IMR-90 (cell line): ENCODE measurements around the gene TNKS1BP1. TPM values are rescaled to one million over a fixed set of nuclear protein-coding genes. Genes with fewer than 3 reads are reported as not detected.
A peak's percentile ranks its signal among the peaks of the same experiment; 100 is the strongest.

Source experiments
- ATAC-seq: fragments of 200-7000 bp; cut with Tn5 transposase; 2 replicates; pipeline ENCODE4 v1.9.1; 2020; ENCODE audit warnings: low read depth, mild to moderate bottlenecking, moderate library complexity
- BruUV-seq: library from RNA; stranded (reverse); fragments of 400-500 nt; replicated peaks from 2 replicates; lab custom pipeline; 2021; lab: Mats Ljungman, UMichigan
- CTCF ChIA-PET: fragments of 300-600 bp; formaldehyde crosslinking; extraction: SDS; loops from one replicate; lab custom pipeline; 2021; ENCODE audit warnings: antibody characterized with exemption; lab: Yijun Ruan, JAX
- POLR2A ChIA-PET: fragments of 300-600 bp; sonication (Branson Sonifier 250); formaldehyde crosslinking; loops from one replicate; lab custom pipeline; 2022; ENCODE audit warnings: antibody characterized with exemption; ENCODE audit not compliant: unreplicated experiment; lab: Charles Lee
- DNase-seq: peaks from one replicate; pipeline ENCODE4 v3.0.0; 2013
- H2AFZ ChIP-seq: replicated peaks from 2 replicates; pipeline ENCODE3; 2013; ENCODE audit warnings: low read length, mild to moderate bottlenecking; ENCODE audit not compliant: poor library complexity
- H2AK5ac ChIP-seq: 2 replicates; pipeline ENCODE4 v1.6.1; 2013; ENCODE audit warnings: low read depth, low read length, inconsistent platforms
- H2AK9ac ChIP-seq: replicated peaks from 2 replicates; pipeline ENCODE3; 2013; ENCODE audit warnings: mild to moderate bottlenecking, low read depth, low read length, moderate library complexity; ENCODE audit not compliant: poor library complexity
- H2BK120ac ChIP-seq: 2 replicates; pipeline ENCODE4 v1.6.1; 2013; ENCODE audit warnings: low read depth, low read length, inconsistent platforms
- H2BK15ac ChIP-seq: 3 replicates; pipeline ENCODE4 v1.6.1; 2013; ENCODE audit warnings: low read depth, low read length, inconsistent platforms
- H2BK20ac ChIP-seq: 2 replicates; pipeline ENCODE4 v1.6.1; 2013; ENCODE audit warnings: low read depth, mild to moderate bottlenecking, inconsistent platforms, low read length, moderate library complexity
- H2BK5ac ChIP-seq: 2 replicates; pipeline ENCODE4 v1.6.1; 2013; ENCODE audit warnings: mild to moderate bottlenecking, low read depth, low read length, inconsistent platforms; ENCODE audit not compliant: poor library complexity, severe bottlenecking
- H3K14ac ChIP-seq: replicated peaks from 2 replicates; pipeline ENCODE4 v1.6.1; 2013; ENCODE audit warnings: low read depth, low read length, inconsistent platforms
- H3K18ac ChIP-seq: 2 replicates; pipeline ENCODE4 v1.6.1; 2013; ENCODE audit warnings: low read depth, low read length, control low read depth
- H3K23ac ChIP-seq: 2 replicates; pipeline ENCODE4 v1.6.1; 2013; ENCODE audit warnings: low read depth, low read length, inconsistent platforms
- H3K27ac ChIP-seq: 2 replicates; pipeline ENCODE4 v1.5.1; 2013; ENCODE audit warnings: mild to moderate bottlenecking, control low read depth, low read length; ENCODE audit not compliant: insufficient read depth
- H3K27me3 ChIP-seq: 2 replicates; pipeline ENCODE4 v1.6.1; 2013; ENCODE audit warnings: low read length; ENCODE audit not compliant: control insufficient read depth, insufficient read depth
- H3K36me3 ChIP-seq: 2 replicates; pipeline ENCODE4 v1.6.1; 2013; ENCODE audit warnings: low read length, mixed read lengths; ENCODE audit not compliant: control insufficient read depth, insufficient read depth
- H3K4ac ChIP-seq: 2 replicates; pipeline ENCODE4 v1.6.1; 2013; ENCODE audit warnings: low read depth, low read length, inconsistent platforms
- H3K4me1 ChIP-seq: 2 replicates; pipeline ENCODE4 v1.6.1; 2013; ENCODE audit warnings: low read length, mixed read lengths; ENCODE audit not compliant: control insufficient read depth, insufficient read depth
- H3K4me2 ChIP-seq: 2 replicates; pipeline ENCODE4 v1.6.1; 2013; ENCODE audit warnings: low read depth, mild to moderate bottlenecking, control low read depth, low read length, moderate library complexity
- H3K4me3 ChIP-seq: 2 replicates; pipeline ENCODE4 v1.5.1; 2013; ENCODE audit warnings: low read depth, mild to moderate bottlenecking, control low read depth, low read length, moderate library complexity; ENCODE audit not compliant: insufficient read depth
- H3K56ac ChIP-seq: 2 replicates; pipeline ENCODE4 v1.6.1; 2013; ENCODE audit warnings: low read length, inconsistent platforms; ENCODE audit not compliant: insufficient read depth; ENCODE audit errors: extremely low read depth
- H3K79me1 ChIP-seq, 2 experiments: 2 replicates each; pipeline ENCODE4 v1.6.1; 2013; ENCODE audit warnings: low read length in 2 of 2, inconsistent platforms in 1 of 2, low read depth in 1 of 2
- H3K9ac ChIP-seq: 2 replicates; pipeline ENCODE4 v1.6.1; 2013; ENCODE audit warnings: low read depth, low read length, control low read depth
- H3K9me1 ChIP-seq: 2 replicates; pipeline ENCODE4 v1.6.1; 2013; ENCODE audit warnings: low read length, inconsistent platforms; ENCODE audit not compliant: insufficient read depth
- H3K9me3 ChIP-seq: 2 replicates; pipeline ENCODE4 v1.6.1; 2013; ENCODE audit warnings: low read length; ENCODE audit not compliant: control insufficient read depth, insufficient read depth
- H4K20me1 ChIP-seq: 2 replicates; pipeline ENCODE4 v1.6.1; 2013; ENCODE audit warnings: low read length, inconsistent platforms; ENCODE audit not compliant: insufficient read depth
- H4K5ac ChIP-seq: 2 replicates; pipeline ENCODE4 v1.6.1; 2013; ENCODE audit warnings: mild to moderate bottlenecking, low read depth, low read length, control low read depth
- H4K8ac ChIP-seq, 2 experiments: 2 replicates each; pipeline ENCODE4 v1.6.1; 2013; ENCODE audit warnings: low read depth in 2 of 2, low read length in 2 of 2, control low read depth in 1 of 2, inconsistent platforms in 1 of 2
- H4K91ac ChIP-seq: 2 replicates; pipeline ENCODE4 v1.6.1; 2013; ENCODE audit warnings: low read depth, low read length, inconsistent platforms; ENCODE audit not compliant: insufficient read depth
- BHLHE40 ChIP-seq: fragments of 150-350 bp; IDR thresholded peaks from 2 replicates; pipeline ENCODE4 v1.6.1; 2016; ENCODE audit warnings: mild to moderate bottlenecking, low read depth, low read length
- CEBPB ChIP-seq: IDR thresholded peaks from 2 replicates; pipeline ENCODE4 v1.6.1; 2012; ENCODE audit warnings: low read depth, low read length, improper control_type of control experiment
- CHD1 ChIP-seq: IDR thresholded peaks from 2 replicates; pipeline ENCODE4 v1.6.1; 2012; ENCODE audit warnings: low read depth, low read length, improper control_type of control experiment
- FOS ChIP-seq: fragments of 150-350 bp; IDR thresholded peaks from 2 replicates; pipeline ENCODE4 v1.6.1; 2016; ENCODE audit warnings: low read depth, low read length
- MAFK ChIP-seq: IDR thresholded peaks from 2 replicates; pipeline ENCODE4 v1.6.1; 2012; ENCODE audit warnings: low read depth, low read length, improper control_type of control experiment
- MAZ ChIP-seq: IDR thresholded peaks from 2 replicates; pipeline ENCODE4 v1.6.1; 2012; ENCODE audit warnings: low read depth, mild to moderate bottlenecking, low read length, improper control_type of control experiment, moderate library complexity, borderline replicate concordance
- MXI1 ChIP-seq: IDR thresholded peaks from 2 replicates; pipeline ENCODE4 v1.6.1; 2012; ENCODE audit warnings: low read depth, mild to moderate bottlenecking, low read length, moderate library complexity, borderline replicate concordance
- NFE2L2 ChIP-seq: fragments of 150-350 bp; IDR thresholded peaks from 2 replicates; pipeline ENCODE4 v1.6.1; 2016; ENCODE audit warnings: low read depth, mild to moderate bottlenecking, low read length
- POLR2A ChIP-seq: IDR thresholded peaks from 2 replicates; pipeline ENCODE4 v1.6.1; 2012; ENCODE audit warnings: mild to moderate bottlenecking, low read depth, low read length
- RCOR1 ChIP-seq: IDR thresholded peaks from 2 replicates; pipeline ENCODE4 v1.6.1; 2012; ENCODE audit warnings: mild to moderate bottlenecking, low read length, improper control_type of control experiment; ENCODE audit not compliant: insufficient replicate concordance
- RFX5 ChIP-seq: IDR thresholded peaks from 2 replicates; pipeline ENCODE4 v1.8.0; 2012; ENCODE audit warnings: low read depth, mild to moderate bottlenecking, low read length, moderate library complexity
- SMC3 ChIP-seq: fragments of 150-350 bp; IDR thresholded peaks from 2 replicates; pipeline ENCODE4 v1.6.1; 2016; ENCODE audit warnings: low read depth, mild to moderate bottlenecking, antibody characterized with exemption, low read length, moderate library complexity
- WGBS, 2 experiments: methylation state at CpG; one replicate each; pipeline versions ENCODE4 v1.1.5 to v1.1.7; 2013; ENCODE audit warnings: missing lambda C conversion rate in 2 of 2; ENCODE audit not compliant: insufficient read length in 1 of 2; ENCODE audit errors: extremely low coverage in 2 of 2; 5-methylcytosine and 5-hydroxymethylcytosine counted together
- dilution Hi-C: fragments of 300-500 bp; cut with HindIII; formaldehyde crosslinking; loops from one replicate; pipeline ENCODE4 v1.14.3; 2018; ENCODE audit warnings: low sequenced_read_pairs; ENCODE audit not compliant: unreplicated experiment
- in situ Hi-C: fragments of 300-500 bp; cut with MboI; formaldehyde crosslinking; loops from 3 replicates; pipeline ENCODE4 v1.14.3; 2019; ENCODE audit warnings: low sequenced_read_pairs, inconsistent platforms, mixed read lengths
- intact Hi-C: fragments of 100-400 bp; cut with micrococcal nuclease; formaldehyde crosslinking; loops from 2 replicates; pipeline ENCODE4 v1.10.0; 2022
- polyA plus RNA-seq, 3 experiments: library from polyadenylated mRNA; depleted of rRNA; stranded (reverse); fragments of >200 nt; gene quantifications; 2 replicates each; pipeline ENCODE4 v1.2.3, GENCODE V29; 2012; ENCODE audit warnings: low replicate concordance in 1 of 3
- total RNA-seq: library from RNA; depleted of rRNA; stranded (reverse); fragments of >200 nt; gene quantifications from 2 replicates; pipeline ENCODE4 v1.2.3, GENCODE V29; 2012
- TF ChIP-seq, protein P1 (sequence below): conservative IDR thresholded peaks from 2 replicates; pipeline ENCODE4 v1.5.1; 2012; ENCODE audit warnings: mild to moderate bottlenecking, low read depth, low read length, improper control_type of control experiment
- TF ChIP-seq, protein P2 (sequence below): fragments of 150-350 bp; IDR thresholded peaks from 2 replicates; pipeline ENCODE4 v1.6.1; 2016; ENCODE audit warnings: low read depth, mild to moderate bottlenecking, low read length, moderate library complexity, borderline replicate concordance

TNKS1BP1 gene
- total and polyA plus RNA-seq, 2 of the 4 experiments (the other 2 are of a cell fraction), result 31.7 to 71.4 TPM

DNA sequence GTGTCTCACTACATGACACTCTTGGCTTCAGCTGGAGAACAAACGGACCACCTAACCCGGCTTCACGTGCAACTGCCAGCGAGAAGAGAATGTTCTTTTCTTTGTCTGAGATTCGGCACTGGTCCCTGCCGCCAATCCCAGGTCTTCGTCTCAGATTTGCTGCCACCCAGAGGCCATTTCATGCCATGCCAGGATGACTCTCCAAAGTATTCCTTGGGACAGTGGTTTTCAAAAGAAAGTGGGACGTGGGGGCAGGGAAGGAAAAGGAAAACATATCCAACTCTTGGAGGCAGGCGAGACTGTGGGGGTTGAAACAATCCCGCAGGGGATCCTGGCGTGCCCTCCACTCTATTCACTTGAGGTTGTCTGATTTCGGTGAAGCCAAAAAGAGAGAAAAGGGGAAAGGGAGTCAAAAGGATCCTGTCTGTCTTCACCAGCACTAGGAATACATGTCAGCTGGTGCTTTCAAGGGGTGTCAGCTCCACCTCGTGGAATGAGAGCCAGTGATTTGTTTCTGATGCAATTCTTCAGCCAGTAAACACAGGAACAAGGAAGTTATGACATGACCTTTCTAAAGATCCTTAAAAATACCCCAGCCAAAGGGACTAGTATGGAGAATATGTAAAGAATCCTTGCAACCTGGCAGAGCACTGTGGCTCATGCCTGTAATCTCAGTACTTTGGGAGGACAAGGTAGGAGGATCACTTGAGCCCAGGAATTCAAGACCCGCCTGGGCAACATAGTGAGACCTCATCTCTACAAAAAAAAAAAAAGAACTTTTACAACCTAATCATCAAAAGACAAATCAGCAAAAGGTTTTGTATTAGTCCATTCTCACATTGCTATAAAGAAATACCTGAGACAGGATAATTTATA lies 46.7 kb downstream of the TNKS1BP1 start:
- BruUV-seq, result no TSS peak
- TF ChIP-seq CEBPB (peak; percentile 85), FOS (no peak), MXI1 (no peak), RFX5 (no peak), POLR2A (no peak), MAFK (no peak), MAZ (peak; percentile 25; the same call in 1 of the 2 replicates), RCOR1 (no peak), CHD1 (no peak), SMC3 (peak; percentile 69), NFE2L2 (no peak), BHLHE40 (peak; percentile 75; the same call in 1 of the 2 replicates)
- TF ChIP-seq, protein P1, sequence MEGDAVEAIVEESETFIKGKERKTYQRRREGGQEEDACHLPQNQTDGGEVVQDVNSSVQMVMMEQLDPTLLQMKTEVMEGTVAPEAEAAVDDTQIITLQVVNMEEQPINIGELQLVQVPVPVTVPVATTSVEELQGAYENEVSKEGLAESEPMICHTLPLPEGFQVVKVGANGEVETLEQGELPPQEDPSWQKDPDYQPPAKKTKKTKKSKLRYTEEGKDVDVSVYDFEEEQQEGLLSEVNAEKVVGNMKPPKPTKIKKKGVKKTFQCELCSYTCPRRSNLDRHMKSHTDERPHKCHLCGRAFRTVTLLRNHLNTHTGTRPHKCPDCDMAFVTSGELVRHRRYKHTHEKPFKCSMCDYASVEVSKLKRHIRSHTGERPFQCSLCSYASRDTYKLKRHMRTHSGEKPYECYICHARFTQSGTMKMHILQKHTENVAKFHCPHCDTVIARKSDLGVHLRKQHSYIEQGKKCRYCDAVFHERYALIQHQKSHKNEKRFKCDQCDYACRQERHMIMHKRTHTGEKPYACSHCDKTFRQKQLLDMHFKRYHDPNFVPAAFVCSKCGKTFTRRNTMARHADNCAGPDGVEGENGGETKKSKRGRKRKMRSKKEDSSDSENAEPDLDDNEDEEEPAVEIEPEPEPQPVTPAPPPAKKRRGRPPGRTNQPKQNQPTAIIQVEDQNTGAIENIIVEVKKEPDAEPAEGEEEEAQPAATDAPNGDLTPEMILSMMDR, result peak; percentile 90
- TF ChIP-seq, protein P2, sequence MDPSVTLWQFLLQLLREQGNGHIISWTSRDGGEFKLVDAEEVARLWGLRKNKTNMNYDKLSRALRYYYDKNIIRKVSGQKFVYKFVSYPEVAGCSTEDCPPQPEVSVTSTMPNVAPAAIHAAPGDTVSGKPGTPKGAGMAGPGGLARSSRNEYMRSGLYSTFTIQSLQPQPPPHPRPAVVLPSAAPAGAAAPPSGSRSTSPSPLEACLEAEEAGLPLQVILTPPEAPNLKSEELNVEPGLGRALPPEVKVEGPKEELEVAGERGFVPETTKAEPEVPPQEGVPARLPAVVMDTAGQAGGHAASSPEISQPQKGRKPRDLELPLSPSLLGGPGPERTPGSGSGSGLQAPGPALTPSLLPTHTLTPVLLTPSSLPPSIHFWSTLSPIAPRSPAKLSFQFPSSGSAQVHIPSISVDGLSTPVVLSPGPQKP, result no peak

More for the DNA sequence above, 46.7 kb downstream of the TNKS1BP1 start:
- H3K23ac ChIP-seq, result peak overlapping the region; percentile 89
- ATAC-seq, result peak; percentile 89
- peak overlapping the region; percentile 98 for H4K91ac ChIP-seq
- H2BK20ac ChIP-seq, result peak overlapping the region; percentile 99
- no peaks in the 10 kb centered on the region for H4K20me1 ChIP-seq
- in situ Hi-C loops, result no loop called here
- H3K4me1 ChIP-seq, result peaks cover 29% of the 10 kb centered on the region
- H3K36me3 ChIP-seq, result no peaks in the 10 kb centered on the region
- H3K9me3 ChIP-seq, result peaks cover 5% of the 10 kb centered on the region
- H3K27ac ChIP-seq, result peak overlapping the region; percentile 84
- peaks cover 14% of the 10 kb centered on the region for H3K9me1 ChIP-seq
- intact Hi-C loops, result loop anchor here (1.0 kb wide), 4 partner anchors 29 to 437 kb away; partner anchors contain the start of gene TNKS1BP1
- DNase-seq, result peak; percentile 84
- H2AK5ac ChIP-seq, result peak overlapping the region; percentile 72
- WGBS, 2 experiments, result no CpG with 5 or more reads among the region's 14 CpGs
- H3K4me3 ChIP-seq, result peak overlapping the region; percentile 13; the same call in 1 of the 2 replicates
- no peaks in the 10 kb centered on the region for H3K27me3 ChIP-seq
- H4K8ac ChIP-seq, result peak overlapping the region; percentile 85 to 99
- H3K9ac ChIP-seq, result peak overlapping the region; percentile 78
- H2BK15ac ChIP-seq, result peak overlapping the region; percentile 100
- peak overlapping the region; percentile 93 for H2BK5ac ChIP-seq
- dilution Hi-C loops, result no loop called here
- H3K56ac ChIP-seq, result peak overlapping the region; percentile 97
- H4K5ac ChIP-seq, result peak overlapping the region; percentile 88
- POLR2A ChIA-PET, result no interaction called here
- H3K18ac ChIP-seq, result peak overlapping the region; percentile 91
- H3K4me2 ChIP-seq, result peak overlapping the region; percentile 86
- CTCF ChIA-PET, result interaction anchor here (0.6 to 2.3 kb wide), 9 partner anchors 10 to 1547 kb away, joined by 3 to 15 read pairs (median 4); no protein-coding TSS in a partner anchor
- H2AK9ac ChIP-seq, result peak overlapping the region; percentile 84
- H3K4ac ChIP-seq, result peak overlapping the region; percentile 97
- H2BK120ac ChIP-seq, result peak overlapping the region; percentile 98
- peak overlapping the region; percentile 94 for H2AFZ ChIP-seq
- H3K14ac ChIP-seq, result peak overlapping the region; percentile 88
- no peaks in the 10 kb centered on the region for H3K79me1 ChIP-seq
